ENCODE results near the gene MYRF.
A peak's percentile ranks its signal among the peaks of the same experiment; 100 is the strongest.

MYRF gene

DNA sequence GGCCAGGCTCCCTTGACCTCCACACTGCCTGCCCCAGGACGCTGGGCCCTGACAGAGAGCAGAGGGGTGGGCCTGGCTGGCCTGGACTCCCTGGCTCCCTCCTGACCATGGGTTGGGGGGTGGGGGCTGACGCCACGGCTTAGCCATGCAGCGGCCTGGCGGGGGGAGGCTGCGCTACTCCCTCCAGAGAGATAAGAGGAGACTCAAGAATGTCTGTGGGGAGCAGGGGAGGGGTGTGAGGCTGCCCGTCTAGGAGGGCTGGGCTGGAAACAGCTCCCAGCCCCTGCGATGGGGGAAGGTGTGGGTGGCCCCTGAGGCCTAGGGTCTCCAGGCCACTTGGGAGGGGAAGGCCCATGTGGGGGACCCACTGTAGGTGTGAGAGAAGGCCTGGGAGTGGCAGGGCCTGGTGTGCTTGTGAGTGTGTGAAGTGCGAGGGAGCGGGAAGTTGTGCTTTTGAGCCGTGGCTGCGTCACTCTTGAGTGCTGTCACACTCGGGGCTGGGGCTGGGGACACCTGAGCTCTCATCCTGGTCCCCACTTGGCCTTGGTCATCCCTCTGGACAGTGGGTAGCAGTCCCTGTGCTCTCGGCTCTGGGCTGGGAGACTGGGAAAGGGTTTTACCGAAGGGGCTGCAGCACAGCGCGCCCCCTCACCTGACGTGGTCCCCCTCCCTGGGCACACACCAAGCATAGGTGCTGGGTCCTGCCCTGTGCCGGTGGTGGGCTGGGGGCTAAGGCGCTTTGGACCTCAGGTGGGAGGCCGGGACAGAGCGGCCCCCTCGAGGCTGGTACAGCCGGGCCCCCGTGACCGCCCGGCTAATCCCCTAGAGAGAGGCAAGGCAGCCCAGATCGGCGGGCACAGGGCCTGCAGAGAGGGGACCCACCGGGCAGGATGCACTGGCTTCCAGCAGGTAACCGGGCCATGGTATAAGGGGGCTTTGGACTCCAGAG is 2.4 kb downstream of the MYRF start:
- TF ChIP-seq, protein P1, sequence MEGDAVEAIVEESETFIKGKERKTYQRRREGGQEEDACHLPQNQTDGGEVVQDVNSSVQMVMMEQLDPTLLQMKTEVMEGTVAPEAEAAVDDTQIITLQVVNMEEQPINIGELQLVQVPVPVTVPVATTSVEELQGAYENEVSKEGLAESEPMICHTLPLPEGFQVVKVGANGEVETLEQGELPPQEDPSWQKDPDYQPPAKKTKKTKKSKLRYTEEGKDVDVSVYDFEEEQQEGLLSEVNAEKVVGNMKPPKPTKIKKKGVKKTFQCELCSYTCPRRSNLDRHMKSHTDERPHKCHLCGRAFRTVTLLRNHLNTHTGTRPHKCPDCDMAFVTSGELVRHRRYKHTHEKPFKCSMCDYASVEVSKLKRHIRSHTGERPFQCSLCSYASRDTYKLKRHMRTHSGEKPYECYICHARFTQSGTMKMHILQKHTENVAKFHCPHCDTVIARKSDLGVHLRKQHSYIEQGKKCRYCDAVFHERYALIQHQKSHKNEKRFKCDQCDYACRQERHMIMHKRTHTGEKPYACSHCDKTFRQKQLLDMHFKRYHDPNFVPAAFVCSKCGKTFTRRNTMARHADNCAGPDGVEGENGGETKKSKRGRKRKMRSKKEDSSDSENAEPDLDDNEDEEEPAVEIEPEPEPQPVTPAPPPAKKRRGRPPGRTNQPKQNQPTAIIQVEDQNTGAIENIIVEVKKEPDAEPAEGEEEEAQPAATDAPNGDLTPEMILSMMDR (IDR thresholded peaks at IDR 0.05; ENCODE audit: low read depth, low read length) = no peak
- peak overlapping the region in 1 of 2 donors; percentile 15 for H3K4me3 ChIP-seq (replicated peaks in 1 of 2; ENCODE audit: low read depth in 2 of 2, low read length in 2 of 2)
- DNase-seq (ENCODE audit: low read depth in 2 of 2) = peak in 1 of 2 donors; percentile 78

DNA sequence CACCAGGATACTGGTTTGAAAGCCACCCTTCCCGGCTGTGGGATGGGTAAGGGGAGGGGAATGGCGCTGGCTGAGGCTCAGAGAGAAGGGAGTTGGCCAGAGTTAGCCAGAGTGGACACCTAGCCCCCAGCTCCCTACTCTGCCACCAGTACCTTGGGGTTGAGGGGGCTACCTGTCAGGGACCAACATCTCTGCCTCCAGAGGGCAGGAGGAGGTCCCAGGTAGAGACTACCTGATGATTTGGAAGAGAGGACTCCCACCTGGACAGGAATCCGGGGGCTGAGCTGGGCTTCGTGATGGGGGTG is 3.7 kb downstream of the MYRF start:
- H3K4me3 ChIP-seq (replicated peaks in 1 of 2; ENCODE audit: low read depth in 2 of 2, low read length in 2 of 2) = no peak overlapping the region
- TF ChIP-seq, protein P1 (IDR thresholded peaks at IDR 0.05; ENCODE audit: low read depth, low read length) = no peak
- DNase-seq (ENCODE audit: low read depth in 2 of 2) = no peak

DNA sequence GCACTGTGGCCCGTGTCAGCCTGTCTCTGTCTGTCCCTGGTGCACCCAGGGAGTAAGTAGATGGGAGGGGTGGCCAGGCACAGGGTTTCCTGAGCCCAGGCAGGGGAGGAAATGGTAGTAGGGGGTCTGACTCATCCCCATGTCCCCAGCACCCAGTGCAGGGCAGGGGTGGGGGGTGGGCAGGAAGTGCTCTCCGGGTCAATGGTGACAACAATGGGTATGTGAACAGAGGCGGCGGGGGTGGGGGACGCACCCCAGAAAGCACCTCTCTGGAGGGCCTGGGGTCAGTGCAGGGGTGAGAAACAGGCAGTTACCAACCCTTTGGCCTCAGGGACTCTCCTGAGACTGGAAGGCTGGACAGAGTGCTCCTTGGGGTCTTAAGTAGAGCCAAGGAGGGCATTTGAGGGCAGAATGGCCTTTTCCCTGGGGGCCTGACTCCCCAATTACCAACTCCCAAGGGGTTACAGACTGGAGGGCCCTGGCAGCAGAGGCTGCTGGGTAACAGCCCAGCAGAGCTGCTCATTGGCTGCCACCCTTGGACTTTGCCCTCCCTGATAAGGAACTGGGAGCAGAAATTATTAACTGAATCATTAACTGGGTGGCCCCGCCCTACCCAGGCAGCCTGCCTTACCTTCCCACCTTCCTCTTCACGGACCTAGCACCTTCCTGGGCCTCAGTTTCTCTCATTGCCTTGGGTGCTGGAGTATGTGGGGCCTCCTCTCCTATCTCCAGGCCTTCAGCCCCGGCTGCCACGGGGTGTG is 4.2 kb downstream of the MYRF start:
- DNase-seq (ENCODE audit: low read depth in 2 of 2) = peak; percentile 46 to 54
- no peak overlapping the region for H3K4me3 ChIP-seq (replicated peaks in 1 of 2; ENCODE audit: low read depth in 2 of 2, low read length in 2 of 2)
- TF ChIP-seq, protein P1 (IDR thresholded peaks at IDR 0.05; ENCODE audit: low read depth, low read length) = no peak

DNA sequence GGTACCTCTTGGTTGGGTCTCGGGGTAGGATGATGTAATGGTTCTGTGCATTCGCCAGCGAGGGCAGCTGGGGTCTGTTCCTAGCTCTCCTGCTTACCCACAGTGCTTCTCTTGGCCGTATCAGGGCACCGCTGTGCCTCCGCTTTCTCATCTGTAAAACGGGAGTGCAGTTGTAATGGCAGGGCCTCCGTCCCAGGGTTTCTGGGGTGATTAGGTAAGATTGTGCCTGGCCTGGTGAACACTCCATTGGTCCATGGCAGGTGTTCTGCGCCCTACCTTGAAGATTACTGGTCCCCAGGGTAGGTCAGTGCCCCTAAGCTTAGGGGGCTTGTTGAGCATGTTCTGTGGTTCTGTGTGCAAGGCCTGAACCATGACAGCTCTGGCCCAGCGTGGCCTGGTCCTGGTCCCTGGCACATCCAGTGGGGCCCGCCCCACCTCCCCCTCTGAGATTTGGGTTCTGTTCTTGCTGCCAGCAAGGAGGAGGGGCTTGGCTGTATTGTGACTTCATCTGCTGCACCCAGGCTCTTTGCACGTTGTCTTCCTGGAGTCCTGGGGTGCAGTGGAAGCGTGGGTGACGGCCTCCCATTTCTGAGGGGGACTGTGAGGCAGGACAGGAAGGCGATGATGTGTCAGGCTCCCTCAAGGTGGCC is 4.9 kb downstream of the MYRF start:
- TF ChIP-seq, protein P1 (IDR thresholded peaks at IDR 0.05; ENCODE audit: low read depth, low read length) = no peak
- no peak overlapping the region for H3K4me3 ChIP-seq (replicated peaks in 1 of 2; ENCODE audit: low read depth in 2 of 2, low read length in 2 of 2)
- no peak for DNase-seq (ENCODE audit: low read depth in 2 of 2)

DNA sequence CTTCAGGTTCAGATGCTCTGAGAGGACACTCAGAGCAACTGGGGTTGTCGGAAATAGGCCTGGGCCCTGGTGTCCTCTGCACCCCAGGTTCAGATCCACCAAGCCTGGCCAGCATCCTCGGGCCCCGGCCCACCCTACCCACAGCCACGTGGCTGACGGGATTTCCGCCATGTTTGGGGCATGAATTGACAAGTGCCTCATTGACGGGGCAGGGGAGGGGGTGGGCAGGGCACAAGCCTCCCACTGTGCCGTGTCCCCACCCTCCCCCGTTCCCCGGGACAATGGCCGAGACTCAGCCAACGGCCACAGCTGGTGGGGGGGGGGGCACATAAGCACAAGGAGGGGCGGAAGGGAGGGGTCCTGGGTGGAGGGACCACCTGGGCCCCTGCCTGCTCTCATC is 8.5 kb downstream of the MYRF start:
- DNase-seq (ENCODE audit: low read depth in 2 of 2) = no peak
- no peak overlapping the region for H3K4me3 ChIP-seq (replicated peaks in 1 of 2; ENCODE audit: low read depth in 2 of 2, low read length in 2 of 2)
- TF ChIP-seq, protein P1 (IDR thresholded peaks at IDR 0.05; ENCODE audit: low read depth, low read length) = no peak

DNA sequence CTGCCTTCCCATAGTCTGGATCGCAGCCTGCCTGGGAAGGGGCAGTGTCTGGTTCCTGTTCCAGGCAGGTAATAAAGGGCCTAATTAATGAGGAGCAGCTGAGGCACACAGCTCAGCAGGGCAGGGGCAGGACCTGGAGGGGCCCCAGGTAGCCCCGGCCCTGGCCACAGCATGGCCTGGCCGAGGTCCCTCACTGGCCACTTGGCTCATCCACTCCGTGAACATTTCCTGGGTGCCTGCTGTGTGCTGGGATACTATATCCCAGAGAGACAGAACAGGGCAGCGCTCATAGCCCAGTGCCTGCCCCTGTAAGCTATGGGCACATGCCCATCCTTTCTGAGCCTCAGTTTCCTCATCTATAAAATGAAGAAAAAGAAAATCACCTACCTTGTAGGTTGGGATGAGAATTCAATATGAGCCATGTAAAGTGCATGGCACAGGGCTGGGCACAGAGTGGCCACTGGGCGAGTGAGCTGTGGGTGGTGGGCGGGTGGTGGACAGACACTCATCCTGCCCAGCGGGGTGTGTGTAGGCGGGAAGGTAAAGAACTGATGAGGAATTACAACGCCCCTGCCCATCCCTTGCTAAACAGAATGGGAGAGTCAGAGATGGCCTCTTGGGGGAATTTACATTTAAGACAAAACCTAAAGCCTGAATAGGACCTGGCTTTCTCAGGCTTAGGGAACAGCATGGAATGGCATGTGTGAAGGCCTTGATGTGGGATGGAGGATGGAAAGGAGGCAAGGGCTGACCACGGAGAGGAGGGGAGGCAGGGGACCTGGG is 9.2 kb downstream of the MYRF start:
- no peak overlapping the region for H3K4me3 ChIP-seq (replicated peaks in 1 of 2; ENCODE audit: low read depth in 2 of 2, low read length in 2 of 2)
- no peak for DNase-seq (ENCODE audit: low read depth in 2 of 2)
- TF ChIP-seq, protein P1 (IDR thresholded peaks at IDR 0.05; ENCODE audit: low read depth, low read length) = no peak
